GM12878 (cell line): Measurements from ENCODE around the gene EGFR. TPM values are rescaled to one million over a fixed set of nuclear protein-coding genes. Genes with fewer than 3 reads are reported as not detected.

Source experiments
- ATAC-seq: fragments of 200-7000 bp; cut with Tn5 transposase; 3 replicates; pipeline ENCODE4 v1.9.1; 2020; ENCODE audit warnings: mild to moderate bottlenecking, moderate library complexity
- BruUV-seq: library from RNA; stranded (reverse); fragments of 400-500 nt; replicated peaks from 2 replicates; lab custom pipeline; 2021; lab: Mats Ljungman, UMichigan
- CTCF ChIA-PET: fragments of 300-600 bp; sonication (Branson Sonifier 250); formaldehyde crosslinking; extraction: SDS; loops from one replicate; lab custom pipeline; 2021; ENCODE audit warnings: inconsistent platforms; lab: Yijun Ruan, JAX
- POLR2A ChIA-PET: fragments of 350-600 bp; formaldehyde crosslinking; extraction: SDS; loops from one replicate; lab custom pipeline; 2021; ENCODE audit warnings: inconsistent platforms; lab: Charles Lee
- RAD21 ChIA-PET: fragments of 300-600 bp; sonication (Branson Sonifier 250); formaldehyde crosslinking; loops from one replicate; lab custom pipeline; 2023; ENCODE audit warnings: antibody characterized with exemption; ENCODE audit not compliant: unreplicated experiment; lab: Charles Lee
- SMC1A ChIA-PET: fragments of 300-600 bp; sonication (Branson Sonifier 250); formaldehyde crosslinking; loops from one replicate; lab custom pipeline; 2023; ENCODE audit not compliant: unreplicated experiment, uncharacterized antibody; lab: Charles Lee
- DNase-seq: peaks from one replicate; pipeline ENCODE4 v3.0.0-alpha.2; 2011; ENCODE audit warnings: low read depth, low spot score
- FAIRE-seq: peaks from 3 replicates; lab custom pipeline; 2011; peaks lifted over from hg19 to GRCh38; lab: Jason Lieb, UNC
- H2AFZ ChIP-seq: 2 replicates; pipeline ENCODE4 v1.6.0; 2011; ENCODE audit warnings: low read depth, low read length, control low read depth; ENCODE audit not compliant: control insufficient read depth
- H3K27ac ChIP-seq: 2 replicates; pipeline ENCODE4 v1.5.1; 2011; ENCODE audit warnings: control low read depth; ENCODE audit not compliant: control insufficient read depth, insufficient read depth
- H3K27me3 ChIP-seq, 2 experiments: replicated peaks in 1 of 2; 2 replicates each; pipeline versions ENCODE4 v1.6.0 to v1.6.1; 2011; ENCODE audit warnings: low read length in 1 of 2; ENCODE audit not compliant: control insufficient read depth in 2 of 2, insufficient read depth in 2 of 2
- H3K36me3 ChIP-seq, 2 experiments: 2 replicates each; pipeline ENCODE4 v1.5.1; 2011; ENCODE audit warnings: low read length in 1 of 2; ENCODE audit not compliant: control insufficient read depth in 2 of 2, insufficient read depth in 2 of 2
- H3K4me1 ChIP-seq: 2 replicates; pipeline ENCODE4 v1.6.1; 2011; ENCODE audit warnings: mild to moderate bottlenecking, low read length, moderate library complexity, mixed read lengths; ENCODE audit not compliant: control insufficient read depth, insufficient read depth
- H3K4me2 ChIP-seq: 2 replicates; pipeline ENCODE4 v1.6.0; 2011; ENCODE audit warnings: control low read depth; ENCODE audit not compliant: control insufficient read depth, insufficient read depth
- H3K4me3 ChIP-seq: fragments of 200-600 bp; sonication (generic); 2 replicates; pipeline ENCODE4 v1.5.1; 2016
- H3K79me2 ChIP-seq: 2 replicates; pipeline ENCODE4 v1.6.0; 2011; ENCODE audit warnings: low read length; ENCODE audit not compliant: control insufficient read depth, insufficient read depth
- H3K9ac ChIP-seq: 2 replicates; pipeline ENCODE4 v1.8.0; 2011; ENCODE audit warnings: low read length, control low read depth, mixed read lengths; ENCODE audit not compliant: control insufficient read depth, insufficient read depth
- H3K9me3 ChIP-seq: replicated peaks from 3 replicates; pipeline ENCODE4 v1.5.1; 2011; ENCODE audit warnings: mild to moderate bottlenecking, low read length; ENCODE audit not compliant: control insufficient read depth, insufficient read depth
- H4K20me1 ChIP-seq: 2 replicates; pipeline ENCODE4 v1.6.0; 2011; ENCODE audit not compliant: control insufficient read depth, insufficient read depth
- ATF7 ChIP-seq: fragments of 450-650 bp; IDR thresholded peaks from 2 replicates; pipeline ENCODE4 v1.6.1; 2016; ENCODE audit warnings: low read depth, mild to moderate bottlenecking
- E2F4 ChIP-seq: IDR thresholded peaks from 2 replicates; pipeline ENCODE4 v1.6.1; 2012; ENCODE audit warnings: low read depth, low read length, improper control_type of control experiment
- FOXM1 ChIP-seq: IDR thresholded peaks from 2 replicates; pipeline ENCODE4 v1.6.1; 2012; ENCODE audit warnings: low read depth, mild to moderate bottlenecking, inconsistent platforms, low read length, moderate library complexity
- GABPA ChIP-seq: IDR thresholded peaks from 2 replicates; pipeline ENCODE4 v1.6.1; 2014; ENCODE audit warnings: antibody characterized with exemption, low read depth, mild to moderate bottlenecking, inconsistent platforms
- HDGF ChIP-seq: fragments of 450-650 bp; IDR thresholded peaks from 2 replicates; pipeline ENCODE4 v1.6.1; 2016; ENCODE audit warnings: antibody characterized with exemption
- IKZF2 ChIP-seq, 2 experiments: fragments of 450-650 bp; IDR thresholded peaks; 2 replicates each; pipeline ENCODE4 v1.6.1; 2017; ENCODE audit warnings: mild to moderate bottlenecking in 2 of 2, moderate library complexity in 2 of 2
- KAT2A ChIP-seq: conservative IDR thresholded peaks from 2 replicates; pipeline ENCODE4 v1.6.1; 2011; ENCODE audit warnings: low read depth, low read length; ENCODE audit not compliant: control insufficient read depth
- MXI1 ChIP-seq: fragments of 150-350 bp; IDR thresholded peaks from 2 replicates; pipeline ENCODE4 v1.6.1; 2011; ENCODE audit warnings: low read depth, mild to moderate bottlenecking, inconsistent platforms, low read length, improper control_type of control experiment
- STAT1 ChIP-seq: fragments of 450-650 bp; conservative IDR thresholded peaks from 2 replicates; pipeline ENCODE4 v1.6.1; 2014; ENCODE audit warnings: antibody characterized with exemption, mild to moderate bottlenecking
- WGBS: methylation state at CpG from one replicate; pipeline ENCODE4 v1.1.6; 2016; ENCODE audit warnings: low lambda C conversion rate; ENCODE audit not compliant: insufficient replicate concordance, insufficient coverage; ENCODE audit errors: missing lambda C conversion rate; 5-methylcytosine and 5-hydroxymethylcytosine counted together
- in situ Hi-C: fragments of 300-500 bp; cut with MboI; formaldehyde crosslinking; loops from 9 replicates; pipeline ENCODE4 v1.14.3; 2018; ENCODE audit warnings: mixed read lengths
- intact Hi-C: fragments of 100-400 bp; cut with micrococcal nuclease; formaldehyde crosslinking; loops from one replicate; pipeline ENCODE4 v1.14.2; 2022; ENCODE audit not compliant: unreplicated experiment
- polyA plus RNA-seq, 11 experiments: library from polyadenylated mRNA; depleted of rRNA in 4 of 11; unstranded in 6 of 11; stranded (reverse) in 5 of 11; fragments of >200 nt; fragmentation: Nextera tagmentation in 4 of 11; fragmentation: Illumina TruSeq in 1 of 11; extraction: Ambion mirVana in 4 of 11; extraction: Trizol in 1 of 11; gene quantifications; 1 replicate in 1 of 11; 2 replicates in 10 of 11; pipeline versions ENCODE4 v1.2.1 to v1.2.3, GENCODE V29; 2011 to 2016; ENCODE audit warnings: inconsistent platforms in 2 of 11, missing spikeins in 2 of 11, low read depth in 1 of 11
- total RNA-seq, 4 experiments: library from RNA; depleted of rRNA in 3 of 4; stranded (reverse); fragments of >200 nt in 3 of 4; fragmentation: Illumina TruSeq in 1 of 4; extraction: Trizol in 1 of 4; gene quantifications; 2 replicates each; pipeline versions ENCODE4 v1.2.1 to v1.2.3, GENCODE V29; 2013 to 2021
- TF ChIP-seq, protein P1 (sequence below), 3 experiments: IDR thresholded peaks in 2 of 3; conservative IDR thresholded peaks in 1 of 3; 2 replicates each; pipeline ENCODE4 v1.5.1; 2011; ENCODE audit warnings: low read depth in 3 of 3, low read length in 3 of 3, mild to moderate bottlenecking in 3 of 3, control low read depth in 2 of 3, moderate library complexity in 2 of 3, inconsistent platforms in 1 of 3, mixed read lengths in 1 of 3; ENCODE audit not compliant: control insufficient read depth in 2 of 3, insufficient read depth in 1 of 3; ENCODE audit errors: extremely low read depth in 1 of 3
- TF ChIP-seq, protein P2 (sequence below): IDR thresholded peaks from 2 replicates; pipeline ENCODE4 v1.6.1; 2012; ENCODE audit warnings: improper control_type of control experiment, low read depth, low read length; ENCODE audit not compliant: insufficient replicate concordance

The EGFR gene
- total and polyA plus RNA-seq, 10 of the 15 experiments (the other 5 are each of a cell fraction or from before 2014, with no cell fraction given), result 0.01 to 0.31 TPM; not detected in 8

- TF ChIP-seq KAT2A (no peak), MXI1 (no peak), FOXM1 (no peak), ATF7 (no peak), GABPA (no peak)
- TF ChIP-seq, protein P1, sequence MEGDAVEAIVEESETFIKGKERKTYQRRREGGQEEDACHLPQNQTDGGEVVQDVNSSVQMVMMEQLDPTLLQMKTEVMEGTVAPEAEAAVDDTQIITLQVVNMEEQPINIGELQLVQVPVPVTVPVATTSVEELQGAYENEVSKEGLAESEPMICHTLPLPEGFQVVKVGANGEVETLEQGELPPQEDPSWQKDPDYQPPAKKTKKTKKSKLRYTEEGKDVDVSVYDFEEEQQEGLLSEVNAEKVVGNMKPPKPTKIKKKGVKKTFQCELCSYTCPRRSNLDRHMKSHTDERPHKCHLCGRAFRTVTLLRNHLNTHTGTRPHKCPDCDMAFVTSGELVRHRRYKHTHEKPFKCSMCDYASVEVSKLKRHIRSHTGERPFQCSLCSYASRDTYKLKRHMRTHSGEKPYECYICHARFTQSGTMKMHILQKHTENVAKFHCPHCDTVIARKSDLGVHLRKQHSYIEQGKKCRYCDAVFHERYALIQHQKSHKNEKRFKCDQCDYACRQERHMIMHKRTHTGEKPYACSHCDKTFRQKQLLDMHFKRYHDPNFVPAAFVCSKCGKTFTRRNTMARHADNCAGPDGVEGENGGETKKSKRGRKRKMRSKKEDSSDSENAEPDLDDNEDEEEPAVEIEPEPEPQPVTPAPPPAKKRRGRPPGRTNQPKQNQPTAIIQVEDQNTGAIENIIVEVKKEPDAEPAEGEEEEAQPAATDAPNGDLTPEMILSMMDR (IDR thresholded peaks at IDR 0.05 in 2 of 3, conservative IDR thresholded peaks at IDR 0.05 in 1 of 3; ENCODE audit: control insufficient read depth in 2 of 3, extremely low read depth in 1 of 3, insufficient read depth in 1 of 3, low read depth in 3 of 3, low read length in 3 of 3), result peak in 2 of 3 experiments; percentile 7 to 32; a peak in 4 of 6 replicates
Observed at GRCh38 chr7:55050281-55050680, 31.5 kb downstream of the EGFR start (continued).

DNA sequence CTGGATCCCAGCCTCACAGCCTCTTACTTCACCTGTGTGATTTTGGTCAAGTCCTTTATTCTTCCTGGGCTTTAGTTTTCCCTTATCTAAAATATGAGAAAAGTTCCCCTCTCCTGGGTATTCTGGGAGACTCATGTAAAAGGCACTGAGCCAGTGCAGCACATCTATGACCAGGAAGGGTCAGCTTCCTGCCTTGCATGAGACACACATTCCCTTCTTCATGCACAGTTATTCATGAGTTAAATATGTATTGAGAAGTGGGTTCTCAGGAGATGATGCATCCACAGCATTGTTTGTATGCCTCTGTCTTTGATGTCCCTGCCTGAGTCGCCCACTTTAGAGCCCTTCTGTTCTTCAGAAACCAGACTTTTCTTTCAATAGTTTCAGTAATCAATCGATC lies 33.3 kb downstream of the EGFR start:
- Histone ChIP-seq H3K4me2 (no peak overlapping the region), H3K4me3 (no peak overlapping the region), H3K4me1 (no peaks in the 10 kb centered on the region), H3K27ac (no peak overlapping the region), H2AFZ (no peak overlapping the region), H3K9ac (no peak overlapping the region), H3K27me3 (no peaks in the 10 kb centered on the region; a peak in 1 of 4 replicates), H3K9me3 (no peaks in the 10 kb centered on the region), H3K79me2 (no peaks in the 10 kb centered on the region), H4K20me1 (no peaks in the 10 kb centered on the region), H3K36me3 (no peaks in the 10 kb centered on the region)
- CTCF ChIA-PET, result interaction anchor here (0.9 to 1.6 kb wide), 2 partner anchors 201 to 202 kb away, joined by 3 to 5 read pairs; no protein-coding TSS in a partner anchor
- 18% methylated on average over 2 of the region's 2 CpGs for WGBS
- in situ Hi-C loops (no loop called here), intact Hi-C loops (no loop called here)
- DNase-seq (no peak), FAIRE-seq (no peak), ATAC-seq (no peak)
- SMC1A ChIA-PET, result interaction anchor here (1.2 to 3.1 kb wide), 5 partner anchors 13 to 202 kb away, joined by 4 to 15 read pairs (median 5); no protein-coding TSS in a partner anchor
- BruUV-seq, result no TSS peak
- POLR2A ChIA-PET, result interaction anchor here (1.2 to 1.5 kb wide), 2 partner anchors 9 to 13 kb away, joined by 3 to 4 read pairs; no protein-coding TSS in a partner anchor
- RAD21 ChIA-PET, result interaction anchor here (1.1 to 4.6 kb wide), 5 partner anchors 13 to 202 kb away, joined by 4 to 28 read pairs (median 9); no protein-coding TSS in a partner anchor
- TF ChIP-seq E2F4, result no peak
- no peak for TF ChIP-seq STAT1
- TF ChIP-seq HDGF, result no peak
- TF ChIP-seq, protein P2, sequence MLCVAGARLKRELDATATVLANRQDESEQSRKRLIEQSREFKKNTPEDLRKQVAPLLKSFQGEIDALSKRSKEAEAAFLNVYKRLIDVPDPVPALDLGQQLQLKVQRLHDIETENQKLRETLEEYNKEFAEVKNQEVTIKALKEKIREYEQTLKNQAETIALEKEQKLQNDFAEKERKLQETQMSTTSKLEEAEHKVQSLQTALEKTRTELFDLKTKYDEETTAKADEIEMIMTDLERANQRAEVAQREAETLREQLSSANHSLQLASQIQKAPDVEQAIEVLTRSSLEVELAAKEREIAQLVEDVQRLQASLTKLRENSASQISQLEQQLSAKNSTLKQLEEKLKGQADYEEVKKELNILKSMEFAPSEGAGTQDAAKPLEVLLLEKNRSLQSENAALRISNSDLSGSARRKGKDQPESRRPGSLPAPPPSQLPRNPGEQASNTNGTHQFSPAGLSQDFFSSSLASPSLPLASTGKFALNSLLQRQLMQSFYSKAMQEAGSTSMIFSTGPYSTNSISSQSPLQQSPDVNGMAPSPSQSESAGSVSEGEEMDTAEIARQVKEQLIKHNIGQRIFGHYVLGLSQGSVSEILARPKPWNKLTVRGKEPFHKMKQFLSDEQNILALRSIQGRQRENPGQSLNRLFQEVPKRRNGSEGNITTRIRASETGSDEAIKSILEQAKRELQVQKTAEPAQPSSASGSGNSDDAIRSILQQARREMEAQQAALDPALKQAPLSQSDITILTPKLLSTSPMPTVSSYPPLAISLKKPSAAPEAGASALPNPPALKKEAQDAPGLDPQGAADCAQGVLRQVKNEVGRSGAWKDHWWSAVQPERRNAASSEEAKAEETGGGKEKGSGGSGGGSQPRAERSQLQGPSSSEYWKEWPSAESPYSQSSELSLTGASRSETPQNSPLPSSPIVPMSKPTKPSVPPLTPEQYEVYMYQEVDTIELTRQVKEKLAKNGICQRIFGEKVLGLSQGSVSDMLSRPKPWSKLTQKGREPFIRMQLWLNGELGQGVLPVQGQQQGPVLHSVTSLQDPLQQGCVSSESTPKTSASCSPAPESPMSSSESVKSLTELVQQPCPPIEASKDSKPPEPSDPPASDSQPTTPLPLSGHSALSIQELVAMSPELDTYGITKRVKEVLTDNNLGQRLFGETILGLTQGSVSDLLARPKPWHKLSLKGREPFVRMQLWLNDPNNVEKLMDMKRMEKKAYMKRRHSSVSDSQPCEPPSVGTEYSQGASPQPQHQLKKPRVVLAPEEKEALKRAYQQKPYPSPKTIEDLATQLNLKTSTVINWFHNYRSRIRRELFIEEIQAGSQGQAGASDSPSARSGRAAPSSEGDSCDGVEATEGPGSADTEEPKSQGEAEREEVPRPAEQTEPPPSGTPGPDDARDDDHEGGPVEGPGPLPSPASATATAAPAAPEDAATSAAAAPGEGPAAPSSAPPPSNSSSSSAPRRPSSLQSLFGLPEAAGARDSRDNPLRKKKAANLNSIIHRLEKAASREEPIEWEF, result no peak
- TF ChIP-seq IKZF2 (IDR thresholded peaks at IDR 0.05), result no peak
